ENCODE data around the gene CACNB4. TPM values are rescaled to one million over a fixed set of nuclear protein-coding genes. Genes with fewer than 3 reads are reported as not detected.

The CACNB4 gene
- total RNA-seq = 17.3 TPM
- long read RNA-seq, full-length matches to known transcripts = 1 of 11 reads
- long read RNA-seq, partial matches to known transcripts = 1 of 11 reads
- long read RNA-seq, other reads (novel, unspliced or antisense) = 9 of 11 reads

- Histone ChIP-seq H3K4me3 (peak within 1 kb of the TSS; percentile 69), H3K27me3 (ENCODE audit: low read depth) (peaks cover 26% of the 10 kb centered on the region), H3K36me3 (no peaks in the 10 kb centered on the region), H3K4me1 (peaks cover 8% of the 10 kb centered on the region), H3K27ac (peak within 1 kb of the TSS; percentile 37), H3K9me3 (no peaks in the 10 kb centered on the region)
- intact Hi-C loops (cut with DNase I) = no loop called here
- DNase-seq = peak; percentile 51
- peak; percentile 74 to 75 for ATAC-seq
- no peak for TF ChIP-seq CTCF (IDR thresholded peaks at IDR 0.05)
Measured at GRCh38 chr2:152098496-152099366, at the start of gene CACNB4. CACNB4 (minus strand) TSS chr2:152099044.

- TF ChIP-seq CTCF (IDR thresholded peaks at IDR 0.05) = no peak
- H3K27me3 ChIP-seq (ENCODE audit: low read depth) = no peaks in the 10 kb centered on the region
- H3K36me3 ChIP-seq = peaks cover 33% of the 10 kb centered on the region
- no peak overlapping the region for H3K27ac ChIP-seq
- no peaks in the 10 kb centered on the region for H3K4me1 ChIP-seq
- ATAC-seq (no peak), DNase-seq (no peak)
- no peak overlapping the region for H3K4me3 ChIP-seq
- no peaks in the 10 kb centered on the region for H3K9me3 ChIP-seq
- intact Hi-C loops (cut with DNase I) = no loop called here
Measured at GRCh38 chr2:152134488-152135280, 35.8 kb upstream of the CACNB4 start.

GRCh38 chr2:152132306-152132705 lies 33.5 kb upstream of the CACNB4 start:
- ATAC-seq = no peak
- H3K27ac ChIP-seq = no peak overlapping the region
- no peak overlapping the region for H3K4me3 ChIP-seq
- H3K4me1 ChIP-seq = no peaks in the 10 kb centered on the region
- H3K9me3 ChIP-seq = no peaks in the 10 kb centered on the region
- TF ChIP-seq CTCF (IDR thresholded peaks at IDR 0.05) = no peak
- H3K27me3 ChIP-seq (ENCODE audit: low read depth) = no peaks in the 10 kb centered on the region
- intact Hi-C loops (cut with DNase I) = no loop called here
- DNase-seq = no peak
- H3K36me3 ChIP-seq = peaks cover 30% of the 10 kb centered on the region

- intact Hi-C loops (cut with DNase I) = no loop called here
- ATAC-seq (no peak), DNase-seq (no peak)
- no peak for TF ChIP-seq CTCF (IDR thresholded peaks at IDR 0.05)
- Histone ChIP-seq H3K27me3 (ENCODE audit: low read depth) (no peaks in the 10 kb centered on the region), H3K4me3 (no peak overlapping the region), H3K36me3 (peaks cover 64% of the 10 kb centered on the region), H3K9me3 (no peaks in the 10 kb centered on the region), H3K27ac (no peak overlapping the region), H3K4me1 (no peaks in the 10 kb centered on the region)
Measured at GRCh38 chr2:152127628-152128027, 28.8 kb upstream of the CACNB4 start.

GRCh38 chr2:152126664-152127063 lies 27.8 kb upstream of the CACNB4 start:
- Histone ChIP-seq H3K4me1 (no peaks in the 10 kb centered on the region), H3K27me3 (ENCODE audit: low read depth) (no peaks in the 10 kb centered on the region), H3K9me3 (no peaks in the 10 kb centered on the region), H3K27ac (no peak overlapping the region), H3K4me3 (no peak overlapping the region), H3K36me3 (peaks cover 67% of the 10 kb centered on the region)
- ATAC-seq (no peak), DNase-seq (no peak)
- TF ChIP-seq CTCF (IDR thresholded peaks at IDR 0.05) = no peak
- intact Hi-C loops (cut with DNase I) = no loop called here
